ENCODE data around the gene KCNJ12.
"Not testable (repeated sequence)": the region's sequence is repeated elsewhere in the genome, so short reads cannot be mapped to it uniquely, and the experiment has no call there.

KCNJ12 gene

GRCh38 chr17:21410371-21410770 is 34.2 kb downstream of the KCNJ12 start:
- DNase-seq, result not testable (repeated sequence)

DNA sequence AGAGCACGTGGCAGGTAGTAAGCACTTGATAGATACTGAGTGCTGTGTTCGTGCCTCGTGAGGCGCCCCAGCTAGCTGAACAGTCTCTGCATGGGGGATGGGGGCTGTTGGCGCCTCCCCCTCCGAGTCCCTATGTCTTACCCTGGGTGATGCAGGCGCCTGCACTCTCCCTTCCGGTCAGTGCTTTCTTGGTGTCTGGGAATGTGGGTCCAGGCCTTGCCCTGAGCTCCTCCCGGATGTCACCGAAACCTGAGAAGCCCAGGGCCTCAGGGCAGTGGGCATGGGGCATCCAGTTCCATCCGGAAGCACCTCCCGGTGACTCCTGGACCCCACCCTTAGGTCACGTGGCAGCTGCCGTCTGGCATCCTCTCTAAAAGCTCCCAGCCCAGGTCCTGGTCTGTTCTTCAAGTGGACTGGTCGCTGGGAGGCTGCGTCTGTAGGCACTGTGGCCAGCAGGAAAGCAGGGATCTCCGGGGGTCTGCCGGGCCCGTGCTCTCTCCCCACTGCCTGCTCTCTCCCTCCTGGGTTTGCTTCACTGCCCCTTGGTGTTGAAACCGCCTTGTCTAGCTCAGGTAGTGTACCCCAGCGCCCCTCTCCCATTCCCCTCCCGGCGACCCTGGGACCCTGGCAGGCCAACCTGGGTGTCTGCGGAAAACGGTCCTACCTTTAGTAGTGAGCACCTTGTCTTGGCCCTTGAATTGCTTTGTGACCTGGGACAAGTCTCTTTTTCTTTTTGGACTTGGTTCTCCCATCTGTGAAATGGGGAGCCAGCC is 34.9 kb downstream of the KCNJ12 start:
- DNase-seq, result not testable (repeated sequence)

DNA sequence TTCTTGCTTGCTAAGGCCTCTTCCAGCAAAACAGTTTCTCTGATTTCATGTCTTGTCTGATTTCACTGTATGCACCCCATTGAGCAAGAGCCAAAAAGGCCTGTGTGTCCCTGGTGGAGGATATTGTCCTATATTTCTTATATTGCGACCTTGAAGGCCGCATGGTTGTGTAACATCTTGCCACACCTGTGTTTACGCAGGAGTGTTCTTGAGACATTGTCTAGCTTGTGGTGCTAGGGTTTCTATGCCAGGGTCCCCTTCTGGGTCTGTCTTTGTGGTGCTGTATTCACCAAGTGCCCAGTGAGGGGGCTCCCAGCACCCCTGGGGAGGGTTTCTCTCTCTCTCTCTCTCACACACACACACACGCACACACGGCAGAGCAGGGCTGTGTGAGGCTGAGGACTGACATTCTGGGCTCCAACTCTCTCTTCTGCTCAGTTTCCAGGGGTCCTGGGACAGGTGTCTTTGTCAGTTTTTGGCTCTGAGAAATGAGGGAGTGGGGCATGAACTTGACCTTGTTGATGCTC is 35.6 kb downstream of the KCNJ12 start:
- DNase-seq, result not testable (repeated sequence)

DNA sequence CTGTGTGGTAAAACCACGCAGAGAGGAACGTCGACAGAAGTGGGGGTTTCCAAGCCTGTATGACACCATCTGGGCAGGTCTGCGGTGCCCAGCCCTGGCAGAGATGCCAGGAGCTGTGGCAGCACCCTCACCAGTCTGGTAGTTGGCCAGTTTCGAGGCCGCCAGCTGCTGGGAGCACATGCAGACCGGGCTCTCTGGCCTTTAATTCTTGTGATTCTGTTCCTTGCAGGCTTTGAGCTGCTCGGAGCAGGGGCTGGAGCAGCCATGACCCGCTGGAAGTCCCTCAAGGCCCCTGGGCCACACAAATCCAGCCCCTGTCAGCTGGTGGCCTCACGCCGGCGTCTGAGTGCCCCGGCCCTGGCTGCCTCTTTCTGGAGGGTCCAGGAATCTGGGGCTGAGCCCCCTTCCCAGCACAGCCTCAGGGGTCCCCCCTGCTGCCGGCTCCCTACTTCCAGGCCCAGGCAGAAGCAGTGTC is 36.1 kb downstream of the KCNJ12 start:
- not testable (repeated sequence) for DNase-seq

DNA sequence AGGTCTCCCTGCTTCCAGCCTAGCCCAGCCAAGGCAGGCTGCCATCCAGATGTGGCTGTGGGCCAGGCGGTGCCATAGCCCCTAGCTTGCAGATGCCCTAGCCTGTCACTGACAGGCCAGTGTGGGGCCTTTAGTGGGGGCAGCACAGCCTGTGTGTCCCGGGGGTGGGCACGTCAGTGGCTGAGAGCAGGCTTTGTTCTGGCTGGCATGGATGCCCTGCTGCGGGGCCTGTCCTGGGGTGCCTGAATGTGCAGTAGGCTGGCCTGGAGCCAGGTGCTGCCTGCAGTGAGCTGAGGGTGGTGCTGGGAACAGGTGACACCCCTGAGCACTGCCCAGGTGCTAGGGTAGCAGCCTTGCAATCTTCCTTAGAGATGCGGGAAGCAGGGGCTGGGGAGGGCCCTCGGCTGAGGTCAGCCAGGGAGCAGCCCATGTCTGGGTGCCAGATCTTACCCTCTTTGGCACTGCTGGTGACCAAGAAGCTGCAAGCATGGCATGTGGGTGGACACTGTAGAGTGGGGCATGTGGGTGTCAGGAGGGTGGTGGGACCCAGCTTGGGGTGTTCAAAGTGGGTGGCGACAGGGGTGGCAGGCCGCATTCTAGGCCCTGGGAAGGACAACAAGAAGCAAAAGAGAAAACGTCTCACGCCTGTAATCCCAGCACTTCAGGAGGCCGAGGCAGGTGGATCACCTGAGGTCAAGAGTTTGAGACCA is 37.6 kb downstream of the KCNJ12 start:
- DNase-seq, result not testable (repeated sequence)

GRCh38 chr17:21414616-21415015 is 38.5 kb downstream of the KCNJ12 start:
- not testable (repeated sequence) for DNase-seq

- DNase-seq, result not testable (repeated sequence)
Measured at GRCh38 chr17:21415166-21415990, 39.2 kb downstream of the KCNJ12 start.

DNA sequence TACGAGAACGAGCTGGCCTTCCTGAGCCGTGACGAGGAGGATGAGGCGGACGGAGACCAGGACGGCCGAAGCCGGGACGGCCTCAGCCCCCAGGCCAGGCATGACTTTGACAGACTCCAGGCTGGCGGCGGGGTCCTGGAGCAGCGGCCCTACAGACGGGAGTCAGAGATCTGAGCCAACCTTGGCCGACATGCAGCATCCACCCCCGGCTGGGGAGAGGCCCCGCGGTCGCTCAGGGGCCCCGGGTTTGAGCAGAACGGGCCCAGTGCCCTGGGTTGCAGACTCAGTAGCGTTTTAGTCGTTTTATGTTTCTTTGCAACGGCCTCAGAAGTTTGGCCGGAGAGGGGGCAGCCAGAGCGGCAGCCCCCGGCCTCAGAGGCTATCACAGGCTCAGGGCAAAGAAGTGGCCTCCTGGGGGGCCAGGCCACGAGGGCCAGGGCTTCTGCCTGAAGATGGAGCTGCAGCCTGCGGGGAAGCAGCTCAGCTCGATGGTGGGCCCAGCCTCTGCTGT is 40.4 kb downstream of the KCNJ12 start:
- not testable (repeated sequence) for DNase-seq

GRCh38 chr17:21417349-21417748 is 41.2 kb downstream of the KCNJ12 start:
- DNase-seq, result not testable (repeated sequence)

- no peak for DNase-seq
Measured at GRCh38 chr17:21417921-21418320, 41.8 kb downstream of the KCNJ12 start.

- DNase-seq, result no peak
Measured at GRCh38 chr17:21418446-21419298, 42.5 kb downstream of the KCNJ12 start.

DNA sequence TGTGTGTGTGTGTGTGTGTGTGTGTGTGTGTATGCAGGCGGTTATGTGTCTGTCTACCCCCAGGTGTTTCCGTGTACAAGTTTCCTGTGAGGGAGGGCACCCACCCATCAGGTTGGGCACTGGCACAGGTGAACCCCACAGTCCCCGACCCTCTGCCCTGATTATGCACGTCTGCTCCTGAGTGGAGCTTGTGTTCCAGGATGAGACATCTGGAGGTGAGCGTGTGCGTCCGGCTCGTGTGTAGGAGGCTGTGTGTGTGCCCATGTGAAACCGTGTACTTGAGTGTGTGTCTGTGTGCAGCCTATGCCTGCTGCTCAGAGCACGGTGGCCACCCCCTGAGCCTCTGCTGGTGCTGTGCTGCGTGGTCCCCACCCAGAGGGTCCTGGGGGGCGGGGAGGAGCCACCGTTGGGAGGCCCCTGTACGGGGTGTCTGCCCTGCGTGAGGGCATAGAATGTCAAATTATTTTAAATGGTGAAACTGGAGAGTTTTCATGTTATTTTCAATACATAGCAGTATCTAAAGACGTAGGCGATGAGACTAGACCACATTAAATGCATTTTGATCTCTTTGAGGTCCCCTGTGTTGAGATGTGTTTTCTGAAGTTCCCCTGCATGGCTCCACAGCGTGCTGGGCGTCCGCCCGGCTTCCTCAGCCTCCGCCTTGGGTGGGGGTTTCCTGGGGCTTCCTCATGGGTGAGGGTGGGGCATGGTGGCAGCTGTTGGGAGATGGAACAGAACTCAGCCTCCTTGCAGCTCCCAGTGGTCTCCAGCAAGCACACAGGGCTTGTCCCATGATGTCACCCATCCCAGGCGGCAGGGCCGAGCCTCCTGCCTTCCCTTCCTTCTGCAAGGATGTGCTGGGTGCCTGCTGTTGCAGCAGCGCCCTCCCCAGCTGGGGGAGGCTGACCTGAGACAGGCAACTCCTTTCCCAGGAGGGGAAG is 43.4 kb downstream of the KCNJ12 start:
- DNase-seq, result peak in 2 of 4 experiments; percentile 16 to 32

GRCh38 chr17:21420503-21421090 is 44.4 kb downstream of the KCNJ12 start:
- not testable (repeated sequence) for DNase-seq

GRCh38 chr17:21421421-21422310 is 45.5 kb downstream of the KCNJ12 start:
- DNase-seq, result not testable (repeated sequence)

- not testable (repeated sequence) for DNase-seq
Measured at GRCh38 chr17:21422311-21423189, 46.4 kb downstream of the KCNJ12 start.

DNA sequence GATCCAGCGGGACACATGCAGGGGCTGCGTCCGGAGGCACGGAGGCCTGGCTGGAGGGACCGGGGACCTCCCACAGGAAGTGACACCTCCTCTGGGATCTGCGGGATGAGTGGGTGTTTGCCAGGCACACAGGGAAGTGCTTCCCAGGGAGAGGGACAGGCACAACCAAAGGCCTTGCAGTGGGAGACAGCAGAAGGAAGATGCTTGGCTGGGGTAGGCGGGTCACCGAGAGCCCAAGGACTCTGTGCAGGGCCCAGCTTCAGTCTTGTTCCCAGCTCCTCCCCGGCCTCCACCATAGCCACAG is 47.0 kb downstream of the KCNJ12 start:
- not testable (repeated sequence) for DNase-seq

GRCh38 chr17:21424697-21425096 is 48.5 kb downstream of the KCNJ12 start:
- DNase-seq, result not testable (repeated sequence)

DNA sequence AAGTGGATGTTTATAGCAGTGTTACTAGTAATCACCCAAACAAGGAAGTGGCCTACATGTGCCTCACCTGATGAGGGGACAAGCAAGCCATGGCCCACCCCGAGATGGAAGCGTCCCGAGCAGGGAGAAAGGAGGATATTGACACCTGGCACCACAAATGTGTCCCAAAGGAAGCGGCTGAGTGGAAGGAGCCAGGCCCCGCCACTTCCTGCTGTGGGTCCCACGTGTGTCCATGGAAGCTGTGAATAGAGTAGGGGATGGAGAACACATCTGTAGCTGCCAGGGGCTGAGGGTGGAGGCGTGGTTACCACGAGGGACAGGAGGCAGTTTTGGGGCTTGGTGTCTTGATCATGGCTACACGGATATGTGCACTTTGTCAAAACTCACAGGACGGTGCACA is 49.2 kb downstream of the KCNJ12 start:
- no peak for DNase-seq
